Activated CD4-positive, CD25-positive, alpha-beta regulatory T cell treated with anti-CD3 and anti-CD28 coated beads, Interleukin-2, amount 50 U/mL, for 72 hours (primary cell): ENCODE data around the gene CHAMP1.
"Not testable (repeated sequence)": the region's sequence is repeated elsewhere in the genome, so short reads cannot be mapped to it uniquely, and the experiment has no call there.

Experiments used
- DNase-seq: peaks from one replicate; pipeline ENCODE4 v3.0.0; 2021

CHAMP1 gene

DNA sequence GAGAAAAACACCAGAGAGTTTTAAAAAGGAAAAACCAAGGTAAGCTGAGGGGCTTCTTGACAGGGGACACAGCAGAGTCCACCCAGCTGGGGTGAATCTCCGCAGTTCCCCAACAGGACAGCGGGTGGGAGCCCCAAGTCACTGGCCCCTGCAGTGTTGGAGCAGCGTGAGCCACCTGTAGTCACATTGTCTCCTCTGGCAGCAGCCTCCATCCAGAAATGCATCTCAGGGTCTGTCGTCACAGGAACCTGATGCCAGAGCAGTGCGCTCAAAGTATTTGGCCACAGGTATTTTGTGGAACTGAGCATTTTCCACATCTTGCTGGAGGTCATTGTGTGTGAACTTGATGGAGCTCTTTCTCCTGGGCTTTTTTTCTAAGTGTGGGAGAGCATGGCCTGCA lies 24.7 kb downstream of the CHAMP1 start:
- DNase-seq: no peak

DNA sequence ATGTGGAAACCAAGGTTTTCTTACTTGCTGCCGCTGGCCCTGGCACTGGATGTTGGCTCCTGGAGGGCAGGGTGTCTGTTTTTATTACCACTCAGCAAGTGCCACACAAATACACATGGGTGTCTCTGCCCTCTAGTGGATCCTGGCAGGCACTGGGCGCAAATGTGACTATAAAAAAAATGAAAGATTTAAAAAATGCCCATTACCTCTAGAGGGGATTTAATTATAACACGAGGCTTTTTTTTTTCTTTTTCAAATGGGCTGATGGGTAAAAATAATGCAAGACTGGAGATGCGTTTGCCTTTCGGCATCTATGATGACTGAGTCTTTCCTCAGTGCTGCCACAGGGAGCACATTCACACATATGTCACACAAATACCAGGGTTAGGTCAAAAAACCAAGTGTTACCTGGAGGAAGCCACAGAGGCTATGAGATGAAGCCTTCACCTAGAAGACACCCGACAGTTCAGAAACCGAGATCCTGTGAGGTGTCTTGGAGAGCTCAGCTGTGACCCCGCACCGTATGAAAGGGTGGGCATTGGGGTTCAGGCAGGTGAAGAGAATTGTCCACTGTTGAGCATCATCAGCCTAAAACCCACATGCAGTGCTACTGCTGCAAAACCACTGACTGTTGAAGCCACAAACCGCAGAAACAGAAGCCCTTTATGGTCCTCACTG lies 25.7 kb downstream of the CHAMP1 start:
- no peak for DNase-seq

DNA sequence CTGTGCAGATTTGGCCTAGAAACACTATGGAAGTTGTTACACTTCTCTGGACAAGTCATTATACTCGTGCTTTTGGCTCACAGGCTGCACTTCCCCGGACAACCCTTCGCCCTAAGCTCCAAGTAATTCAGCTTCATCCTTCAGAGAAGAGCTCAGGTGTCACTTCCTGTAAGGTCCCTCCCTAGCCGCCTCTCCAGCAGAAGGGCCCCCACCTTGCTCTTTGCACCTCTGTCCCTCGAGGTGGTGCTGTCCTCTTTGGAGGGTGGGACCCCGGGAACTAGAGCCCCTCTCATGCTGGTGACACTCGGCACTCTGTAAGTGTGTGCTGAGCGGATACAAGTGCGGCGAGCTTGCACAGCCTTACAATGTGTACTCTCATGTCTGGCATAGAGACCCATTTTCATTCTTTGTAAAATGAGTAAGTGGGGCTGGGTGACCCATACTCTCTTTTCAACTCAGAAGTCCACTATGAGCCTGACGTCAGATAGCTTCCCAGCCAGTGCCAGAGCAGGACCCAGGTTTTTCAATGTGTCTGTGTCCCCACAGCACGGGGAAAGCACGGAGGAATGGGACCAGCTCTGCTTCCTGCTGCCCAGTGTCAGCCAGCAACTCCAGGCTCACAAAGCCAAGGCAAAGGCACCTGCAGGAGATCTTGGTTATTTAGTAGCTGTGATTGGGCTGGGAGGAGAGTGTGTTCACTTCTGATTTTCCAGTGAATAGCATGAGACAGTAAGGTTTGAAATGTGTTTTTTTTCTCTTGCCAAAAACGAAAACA lies 26.9 kb downstream of the CHAMP1 start:
- DNase-seq: no peak

DNA sequence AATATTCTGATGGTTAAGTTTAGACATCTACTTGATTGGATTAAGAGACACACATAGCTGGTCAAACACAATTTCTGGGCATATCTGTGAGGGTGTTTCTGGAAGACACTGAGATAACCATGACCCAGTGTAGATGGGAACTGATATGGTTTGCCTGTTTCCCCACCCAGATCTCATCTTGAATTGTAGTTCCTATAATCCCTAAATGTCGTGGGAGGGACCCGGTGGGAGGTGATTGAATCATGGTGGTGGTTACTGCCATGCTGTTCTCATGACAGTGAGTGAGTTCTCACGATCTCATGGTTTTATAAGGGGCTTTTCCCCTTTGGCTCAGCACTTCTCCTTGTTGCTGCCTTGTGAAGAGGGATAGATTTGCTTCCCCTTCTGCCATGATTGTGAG lies 33.0 kb downstream of the CHAMP1 start:
- DNase-seq: not testable (repeated sequence)

DNA sequence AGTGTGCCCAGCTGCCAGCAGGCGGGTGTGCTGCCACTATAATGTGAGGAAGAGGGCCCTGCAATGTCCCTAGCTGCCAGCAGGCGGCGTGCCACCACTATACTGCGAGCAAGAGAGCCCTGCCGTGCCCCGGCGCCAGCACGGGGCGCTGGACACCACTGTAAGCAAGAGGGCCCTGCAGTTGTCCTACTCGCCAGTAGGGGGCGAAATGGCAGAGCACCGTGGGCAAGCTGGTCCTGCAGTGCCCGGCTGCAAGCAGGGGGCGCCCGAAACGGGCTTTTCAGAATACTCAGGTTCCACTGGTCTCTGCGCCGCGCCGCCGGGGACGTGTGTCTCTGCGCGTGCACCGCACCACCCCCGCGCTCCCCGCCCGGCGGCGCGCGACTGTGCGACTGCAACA lies 38.5 kb downstream of the CHAMP1 start:
- peak; percentile 47 for DNase-seq

DNA sequence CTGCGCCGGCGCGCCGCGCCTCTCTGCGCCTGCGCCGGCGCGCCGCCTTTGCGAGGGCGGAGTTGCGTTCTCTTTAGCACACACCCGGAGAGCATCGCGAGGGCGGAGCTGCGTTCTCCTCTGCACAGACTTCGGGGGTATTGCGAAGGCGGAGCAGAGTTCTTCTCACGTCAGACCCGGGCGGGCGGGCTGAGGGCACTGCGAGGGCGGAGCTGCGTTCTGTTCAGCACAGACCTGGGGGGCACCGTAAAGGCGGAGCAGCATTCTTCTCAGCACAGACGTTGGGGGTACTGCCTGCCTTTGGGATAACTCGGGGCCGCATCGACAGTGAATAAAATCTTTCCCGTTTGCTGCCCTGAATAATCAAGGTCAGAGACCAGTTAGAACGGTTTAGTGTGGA lies 39.1 kb downstream of the CHAMP1 start:
- DNase-seq: not testable (repeated sequence)
